ACC112 (cell line): ENCODE measurements around the gene RPA3.
"Not testable (repeated sequence)": the region's sequence is repeated elsewhere in the genome, so short reads cannot be mapped to it uniquely, and the experiment has no call there.

Experiments used
- H2AFZ ChIP-seq: fragments of 200-600 bp; sonication (generic); one replicate; pipeline ENCODE4 v1.6.0; 2017; ENCODE audit warnings: antibody characterized with exemption, low read length; ENCODE audit not compliant: unreplicated experiment
- H3K27ac ChIP-seq: fragments of 200-600 bp; sonication (generic); 2 replicates; pipeline ENCODE4 v1.5.1; 2014; ENCODE audit warnings: low read depth, mild to moderate bottlenecking, antibody characterized with exemption, low read length, moderate library complexity
- H3K27me3 ChIP-seq: fragments of 200-600 bp; sonication (generic); 2 replicates; pipeline ENCODE4 v1.6.1; 2014; ENCODE audit warnings: mild to moderate bottlenecking, antibody characterized with exemption, low read length, moderate library complexity, mixed read lengths; ENCODE audit not compliant: insufficient read depth
- H3K36me3 ChIP-seq: fragments of 200-600 bp; sonication (generic); 2 replicates; pipeline ENCODE4 v1.6.1; 2016; ENCODE audit warnings: mild to moderate bottlenecking, antibody characterized with exemption, low read length, moderate library complexity, mixed read lengths; ENCODE audit not compliant: insufficient read depth
- H3K4me1 ChIP-seq: fragments of 200-600 bp; sonication (generic); one replicate; pipeline ENCODE4 v1.6.1; 2016; ENCODE audit warnings: low read length, mixed read lengths; ENCODE audit not compliant: insufficient read depth, unreplicated experiment, control insufficient read depth
- H3K4me3 ChIP-seq: fragments of 200-600 bp; sonication (generic); 2 replicates; pipeline ENCODE4 v1.5.1; 2014; ENCODE audit warnings: mild to moderate bottlenecking, low read depth, low read length
- H3K79me2 ChIP-seq: fragments of 200-600 bp; sonication (generic); one replicate; pipeline ENCODE4 v1.6.0; 2016; ENCODE audit warnings: low read length; ENCODE audit not compliant: control insufficient read depth, unreplicated experiment, insufficient read depth

RPA3 gene

DNA sequence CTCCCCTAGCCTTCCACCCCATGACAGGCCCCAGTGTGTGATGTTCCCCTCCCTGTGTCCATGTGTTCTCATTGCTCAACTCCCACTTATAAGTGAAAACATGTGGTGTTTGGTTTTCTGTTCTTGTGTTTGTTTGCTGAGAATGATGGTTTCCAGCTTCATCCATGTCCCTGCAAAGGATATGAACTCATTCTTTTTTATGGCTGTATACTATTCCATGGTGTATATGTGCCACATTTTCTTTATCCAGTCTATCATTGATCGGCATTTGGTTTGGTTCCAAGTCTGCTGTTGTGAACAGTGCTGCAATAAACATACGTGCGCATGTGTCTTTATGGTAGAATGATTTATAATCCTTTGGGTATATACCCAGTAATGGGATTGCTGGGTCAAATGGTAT is 61.9 kb downstream of the RPA3 start:
- H3K36me3 ChIP-seq, H2AFZ ChIP-seq, H3K79me2 ChIP-seq, H3K4me3 ChIP-seq, H3K27me3 ChIP-seq, H3K27ac ChIP-seq, H3K4me1 ChIP-seq: not testable (repeated sequence)

- Histone ChIP-seq H3K4me3 (no peak overlapping the region), H3K27ac (no peak overlapping the region), H3K4me1 (no peaks in the 10 kb centered on the region), H3K36me3 (no peaks in the 10 kb centered on the region), H3K27me3 (no peaks in the 10 kb centered on the region), H3K79me2 (no peaks in the 10 kb centered on the region), H2AFZ (no peak overlapping the region)
Observed at GRCh38 chr7:7654964-7655715, 63.3 kb downstream of the RPA3 start.

DNA sequence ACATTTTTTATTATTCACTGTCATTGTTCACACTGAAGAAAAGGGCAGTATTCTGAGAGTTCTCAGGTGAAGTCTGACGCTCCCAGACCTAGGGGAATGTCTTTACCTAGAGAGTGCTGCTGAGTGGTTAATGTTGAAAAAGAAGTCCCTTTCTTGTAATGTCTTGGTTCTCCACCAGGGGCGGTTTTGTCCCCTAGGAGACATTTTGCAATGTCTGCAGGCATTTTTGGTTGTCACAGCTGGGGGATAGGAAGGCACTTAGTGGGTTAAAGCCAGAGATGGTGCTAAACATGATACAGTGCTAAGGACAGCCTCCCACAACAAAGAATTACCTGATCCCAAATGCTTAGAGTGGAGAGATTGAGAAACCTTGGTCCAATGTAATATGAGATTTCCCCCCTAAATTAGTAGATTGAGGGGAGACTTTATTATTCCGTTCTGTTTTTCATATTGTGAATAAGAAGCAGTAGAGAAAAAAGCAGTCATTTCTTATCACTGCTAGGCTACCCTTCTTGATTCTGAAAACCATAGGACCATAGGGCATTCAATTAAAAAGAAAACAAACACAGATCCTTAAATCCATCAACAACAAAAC is 64.7 kb downstream of the RPA3 start:
- Histone ChIP-seq H3K27me3 (no peaks in the 10 kb centered on the region), H2AFZ (no peak overlapping the region), H3K4me1 (no peaks in the 10 kb centered on the region), H3K27ac (no peak overlapping the region), H3K79me2 (no peaks in the 10 kb centered on the region), H3K36me3 (no peaks in the 10 kb centered on the region), H3K4me3 (no peak overlapping the region)

DNA sequence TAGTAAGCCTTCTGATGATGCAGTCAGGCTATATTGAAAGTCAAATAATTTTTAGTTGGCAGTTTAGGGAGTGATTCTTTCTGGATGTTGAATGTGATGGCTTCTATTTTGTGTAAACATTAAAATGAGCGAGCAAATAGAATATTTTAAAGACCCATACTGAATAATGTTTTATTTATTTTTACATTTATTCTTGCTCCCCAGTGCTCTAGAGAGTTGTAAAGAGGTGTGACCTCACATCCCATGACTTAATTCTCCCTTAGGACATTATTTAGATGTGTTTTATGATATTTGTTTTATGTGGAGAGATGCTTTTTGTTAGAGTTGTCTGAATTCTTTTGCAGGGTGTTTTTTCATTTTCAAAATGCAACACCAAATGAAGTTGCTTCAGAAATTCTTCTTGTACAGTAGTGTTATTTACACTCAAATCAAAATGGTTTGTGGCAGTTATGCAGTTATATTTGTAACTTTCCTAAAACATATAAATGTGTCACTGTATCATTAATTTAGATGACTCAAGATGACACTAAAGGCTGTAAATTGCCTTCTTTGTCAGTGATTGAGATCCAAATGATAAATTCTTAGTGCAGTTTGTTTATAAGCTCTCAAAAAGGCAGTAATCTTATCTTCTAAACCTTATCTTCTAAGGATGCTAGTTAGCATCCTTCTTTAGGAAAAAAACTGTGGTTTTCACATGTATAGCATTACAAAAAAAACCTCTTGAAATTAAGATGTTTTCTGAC is 65.4 kb downstream of the RPA3 start:
- Histone ChIP-seq H3K4me1 (no peaks in the 10 kb centered on the region), H2AFZ (no peak overlapping the region), H3K27me3 (no peaks in the 10 kb centered on the region), H3K27ac (no peak overlapping the region), H3K79me2 (no peaks in the 10 kb centered on the region), H3K36me3 (no peaks in the 10 kb centered on the region), H3K4me3 (no peak overlapping the region)

- H3K4me1 ChIP-seq, result no peaks in the 10 kb centered on the region
- no peaks in the 10 kb centered on the region for H3K36me3 ChIP-seq
- H3K4me3 ChIP-seq, result no peak overlapping the region
- H2AFZ ChIP-seq, result no peak overlapping the region
- H3K27ac ChIP-seq, result no peak overlapping the region
- no peaks in the 10 kb centered on the region for H3K27me3 ChIP-seq
- no peaks in the 10 kb centered on the region for H3K79me2 ChIP-seq
Observed at GRCh38 chr7:7651479-7651878, 66.9 kb downstream of the RPA3 start.

DNA sequence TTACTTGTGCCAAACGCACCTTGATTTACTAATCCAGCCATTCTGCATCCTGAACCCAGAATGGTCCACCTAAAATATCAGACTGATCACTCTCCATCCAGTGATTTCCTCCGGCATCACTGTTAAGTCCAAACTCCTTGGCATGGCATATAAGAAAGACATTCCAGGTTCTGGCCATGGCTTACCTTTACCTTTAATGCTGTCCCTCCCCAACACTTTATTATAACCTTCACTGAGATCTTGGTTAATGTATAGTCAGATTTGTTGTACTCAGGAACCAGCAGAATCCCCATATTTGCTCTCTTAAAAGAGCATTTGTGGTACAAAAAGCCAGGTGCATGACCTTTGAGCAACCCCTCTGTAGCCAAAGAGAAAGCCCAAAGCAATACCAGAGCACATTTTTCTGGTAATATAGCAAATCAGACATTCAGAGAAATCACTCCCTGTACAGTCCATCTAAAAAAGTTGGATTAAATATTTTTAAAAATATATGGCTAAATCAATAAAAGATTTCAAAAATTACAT is 67.7 kb downstream of the RPA3 start:
- Histone ChIP-seq H3K27ac (no peak overlapping the region), H3K79me2 (no peaks in the 10 kb centered on the region), H3K4me1 (no peaks in the 10 kb centered on the region)

GRCh38 chr7:7647495-7648036 is 70.8 kb downstream of the RPA3 start:
- Histone ChIP-seq H3K36me3 (no peaks in the 10 kb centered on the region), H3K4me3 (no peak overlapping the region), H3K4me1 (no peaks in the 10 kb centered on the region), H3K27me3 (no peaks in the 10 kb centered on the region), H3K79me2 (no peaks in the 10 kb centered on the region), H2AFZ (no peak overlapping the region), H3K27ac (no peak overlapping the region)

More for the DNA sequence above, 67.7 kb downstream of the RPA3 start:
- H3K27me3 ChIP-seq, result no peaks in the 10 kb centered on the region
- H3K4me3 ChIP-seq, result no peak overlapping the region
- H3K36me3 ChIP-seq, result no peaks in the 10 kb centered on the region
- no peak overlapping the region for H2AFZ ChIP-seq

DNA sequence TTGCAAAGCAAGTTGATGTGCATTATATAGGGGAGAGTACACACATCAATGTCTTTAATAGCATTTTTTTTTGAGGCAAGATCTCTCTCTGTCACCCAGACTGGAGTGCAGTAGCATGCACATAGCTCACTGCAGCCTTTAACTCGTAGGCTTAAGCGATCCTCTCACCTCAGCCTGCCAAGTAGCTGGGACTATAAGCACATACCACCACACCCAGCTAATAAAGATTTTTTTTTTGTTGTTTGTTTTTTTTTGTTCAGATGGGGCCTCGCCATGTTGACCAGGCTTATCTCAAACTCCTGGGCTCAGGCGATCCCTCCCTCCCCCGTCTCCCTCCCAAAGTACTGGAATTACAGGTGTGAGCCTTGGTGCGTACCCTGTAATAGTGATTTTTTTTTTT is 76.3 kb downstream of the RPA3 start:
- no peak overlapping the region for H3K27ac ChIP-seq
- peaks cover 22% of the 10 kb centered on the region for H3K79me2 ChIP-seq
- H3K27me3 ChIP-seq, result no peaks in the 10 kb centered on the region
- H2AFZ ChIP-seq, result no peak overlapping the region
- H3K4me3 ChIP-seq, result peak overlapping the region; percentile 92
- peaks cover 15% of the 10 kb centered on the region for H3K4me1 ChIP-seq
- peaks cover 2% of the 10 kb centered on the region; the same call in 1 of the 2 replicates for H3K36me3 ChIP-seq

DNA sequence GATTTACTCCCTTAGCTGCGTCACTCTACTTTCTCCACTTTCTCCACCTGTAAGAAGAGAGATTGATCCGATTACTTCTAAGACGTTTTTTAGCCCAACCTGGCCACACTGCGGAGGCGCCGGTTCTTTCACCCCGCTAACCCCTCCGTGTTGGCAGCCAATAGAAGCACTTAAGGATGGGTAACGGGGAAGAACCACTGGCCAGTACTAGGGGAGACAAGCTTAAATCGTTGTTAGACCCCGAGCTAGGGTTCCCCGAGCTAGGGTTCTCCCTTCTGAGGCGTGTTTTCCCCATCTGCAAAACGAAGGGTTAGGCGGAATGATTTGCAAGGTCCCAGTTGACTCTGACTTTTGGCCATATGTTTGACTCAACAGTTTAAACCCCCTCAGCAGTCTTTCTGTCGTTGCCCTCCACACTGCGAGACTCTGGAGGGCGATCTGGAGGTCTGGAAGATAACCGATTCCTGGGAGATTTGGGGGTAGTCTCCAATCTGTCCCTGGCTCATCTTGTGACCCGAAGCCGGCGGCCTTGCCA is 77.2 kb downstream of the RPA3 start:
- H3K4me1 ChIP-seq, result peaks cover 15% of the 10 kb centered on the region
- H3K27me3 ChIP-seq, result no peaks in the 10 kb centered on the region
- peaks cover 22% of the 10 kb centered on the region for H3K79me2 ChIP-seq
- peak overlapping the region; percentile 92 for H3K4me3 ChIP-seq
- H2AFZ ChIP-seq, result peak overlapping the region; percentile 99
- H3K27ac ChIP-seq, result peak overlapping the region; percentile 67
- H3K36me3 ChIP-seq, result peaks cover 2% of the 10 kb centered on the region
